Measurements from ENCODE around the gene DHX38. TPM values are rescaled to one million over a fixed set of nuclear protein-coding genes. Genes with fewer than 3 reads are reported as not detected.
A peak's percentile ranks its signal among the peaks of the same experiment; 100 is the strongest.

DHX38 gene
- total RNA-seq, 1 experiment from 2014 or later: 71.0 TPM

GRCh38 chr16:72098936-72099335 lies 5.3 kb downstream of the DHX38 start (continued):
- no peak for TF ChIP-seq SIN3A (IDR thresholded peaks at IDR 0.05; ENCODE audit: low read depth)
- TF ChIP-seq EZH2phosphoT487 (IDR thresholded peaks at IDR 0.05; ENCODE audit: borderline replicate concordance): no peak

GRCh38 chr16:72099377-72099818 lies 5.8 kb downstream of the DHX38 start:
- Histone ChIP-seq H3K9me3 (ENCODE audit: control insufficient read depth in 1 of 2, insufficient read depth in 1 of 2, low read depth in 1 of 2, low read length in 2 of 2) (no peaks in the 10 kb centered on the region), H3K27me3 (ENCODE audit: insufficient read depth, low read length) (no peaks in the 10 kb centered on the region), H3K4me3 (replicated peaks in 1 of 2; ENCODE audit: low read depth in 1 of 2, low read length in 2 of 2) (no peak overlapping the region), H4K20me1 (ENCODE audit: insufficient read depth) (no peaks in the 10 kb centered on the region), H3K9ac (ENCODE audit: low read length) (no peak overlapping the region), H3K36me3 (ENCODE audit: control insufficient read depth in 1 of 2, insufficient read depth in 2 of 2, low read length in 2 of 2) (peaks cover 49 to 55% of the 10 kb centered on the region in 2 experiments; a peak in 3 of 4 replicates), H3K9me2 (ENCODE audit: insufficient read depth) (no peaks in the 10 kb centered on the region), H3K79me2 (ENCODE audit: insufficient read depth, low read length) (peaks cover 33% of the 10 kb centered on the region), H3K4me2 (ENCODE audit: low read length) (no peak overlapping the region), H3K27ac (ENCODE audit: low read depth, low read length) (no peak overlapping the region), H3K4me1 (ENCODE audit: control insufficient read depth in 1 of 2, insufficient read depth in 2 of 2, low read length in 2 of 2) (peaks cover 6 to 9% of the 10 kb centered on the region in 2 experiments; a peak in 3 of 4 replicates), H2AFZ (ENCODE audit: low read depth, low read length, poor library complexity, severe bottlenecking) (no peak overlapping the region)
- no TSS peak for BruUV-seq (replicated peaks)
- TF ChIP-seq ELF1 (IDR thresholded peaks at IDR 0.05; ENCODE audit: borderline replicate concordance, low read depth) (no peak), REST (IDR thresholded peaks at IDR 0.05; ENCODE audit: low read depth) (no peak), CTCF (IDR thresholded peaks at IDR 0.05 in 2 of 3, conservative IDR thresholded peaks at IDR 0.05 in 1 of 3; ENCODE audit: borderline replicate concordance in 1 of 3, insufficient read depth in 1 of 3, low read depth in 2 of 3, low read length in 2 of 3) (peak; percentile 31 to 59 (median 58); a peak in 5 of 6 replicates), JUND (IDR thresholded peaks at IDR 0.05) (no peak), RAD21 (IDR thresholded peaks at IDR 0.05; ENCODE audit: low read depth) (peak; percentile 72), EZH2 (IDR thresholded peaks at IDR 0.05) (no peak)
- POLR2A ChIA-PET: no interaction called here
- CTCF ChIA-PET: interaction anchor here (1.0 kb wide), 1 partner anchor 33 kb away, joined by 6 read pairs; no protein-coding TSS in a partner anchor
- intact Hi-C loops (cut with micrococcal nuclease): loop anchor here (1.0 to 10.0 kb wide), 3 partner anchors 33 to 535 kb away; partner anchors contain the start of gene ZNF821
- ATAC-seq: peak; percentile 99
- peak; percentile 40 for DNase-seq (ENCODE audit: low read depth, low spot score)
- RAD21 ChIA-PET (ENCODE audit: low non-redundant PET in 1 of 2, low total read pairs in 2 of 2, uncharacterized antibody in 2 of 2, unreplicated experiment in 2 of 2): no interaction called here

Measured in HCT116 (cell line).